ENCODE measurements around the gene KLHL7.
"Not testable (repeated sequence)": the region's sequence is repeated elsewhere in the genome, so short reads cannot be mapped to it uniquely, and the experiment has no call there.

Gene KLHL7

DNA sequence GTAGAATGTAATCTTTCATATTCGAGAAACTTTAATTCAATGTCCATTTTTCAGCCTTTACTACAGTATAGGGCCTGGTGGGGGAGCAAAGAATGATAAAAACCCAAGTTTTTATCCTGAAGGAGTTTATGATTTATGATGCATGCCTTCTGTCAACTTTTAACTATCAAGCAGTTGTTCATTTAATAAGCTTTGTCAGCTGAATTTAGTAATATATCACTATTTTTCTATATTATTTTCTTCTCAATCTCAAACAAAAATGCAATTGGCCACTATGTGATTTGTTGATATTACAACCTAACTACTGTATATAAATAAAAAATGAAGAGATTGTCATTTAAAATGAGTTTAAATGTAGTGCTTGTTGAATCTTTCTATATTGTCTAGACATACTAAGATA, 78.7 kb downstream of the KLHL7 start:
- no peak for DNase-seq

DNA sequence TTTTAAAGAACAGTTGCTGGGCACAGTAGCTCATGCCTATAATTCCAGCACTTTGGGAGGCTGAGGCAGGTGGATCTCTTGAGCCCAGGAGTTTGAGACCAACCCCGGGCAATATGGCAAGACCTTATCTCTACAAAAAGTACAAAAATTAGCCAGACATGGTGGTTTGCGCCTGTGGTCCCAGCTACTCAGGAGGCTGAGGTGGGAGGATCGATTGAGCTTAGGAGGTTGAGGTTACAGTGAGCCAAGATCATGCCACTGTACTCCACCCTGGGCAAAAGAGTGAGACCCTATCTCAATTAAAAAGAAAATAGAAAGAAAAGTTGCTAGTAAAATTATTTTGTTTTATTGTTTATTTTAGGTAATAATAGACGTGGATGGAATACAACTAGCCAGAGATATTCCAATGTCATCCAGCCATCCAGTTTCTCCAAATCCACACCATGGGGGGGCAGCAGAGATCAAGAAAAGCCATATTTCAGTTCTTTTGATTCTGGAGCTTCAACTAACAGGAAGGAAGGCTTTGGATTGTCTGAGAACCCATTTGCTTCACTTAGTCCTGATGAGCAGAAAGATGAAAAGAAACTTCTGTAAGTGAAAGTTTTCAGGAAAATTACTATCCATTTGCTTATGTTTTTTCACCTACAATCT, 79.2 kb downstream of the KLHL7 start:
- peak; percentile 33 for DNase-seq

DNA sequence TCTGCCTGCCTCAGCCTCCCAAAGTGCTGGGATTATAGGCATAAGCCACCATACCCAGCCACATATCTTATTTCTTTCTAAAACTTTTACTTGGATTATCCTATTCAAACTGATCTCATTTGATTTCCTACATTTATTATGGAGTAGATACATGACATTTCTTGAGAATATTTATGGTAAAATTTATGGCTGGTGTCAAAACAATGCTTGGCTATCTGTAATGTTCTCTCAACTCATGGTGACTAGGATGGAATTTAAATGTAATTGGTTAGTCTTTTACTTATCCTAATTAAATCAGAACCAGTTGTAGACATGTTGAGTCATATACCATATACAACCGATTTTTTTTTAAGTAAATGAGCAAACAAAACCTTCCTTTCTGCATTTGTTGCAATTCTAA, 80.4 kb downstream of the KLHL7 start:
- DNase-seq, result no peak

DNA sequence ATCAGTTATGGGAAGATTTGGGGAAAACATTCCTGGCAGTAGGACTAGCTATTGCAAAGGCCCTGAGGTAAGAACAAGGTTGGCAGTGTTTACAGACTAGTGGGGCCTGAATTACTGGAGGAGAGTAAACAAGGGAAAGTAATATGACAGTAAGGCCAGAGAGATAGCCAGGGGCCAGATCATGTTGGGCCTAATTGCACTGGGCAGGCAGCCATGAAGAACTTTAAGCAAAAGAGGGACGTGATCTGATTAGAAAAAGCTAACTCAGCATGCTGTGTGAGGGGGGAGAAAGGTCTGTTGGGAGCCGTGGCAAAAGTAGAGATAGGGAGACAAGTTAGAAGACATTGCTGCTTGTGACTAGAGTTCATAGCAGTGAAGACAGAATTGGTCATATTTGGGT, 85.4 kb downstream of the KLHL7 start:
- DNase-seq, result no peak

DNA sequence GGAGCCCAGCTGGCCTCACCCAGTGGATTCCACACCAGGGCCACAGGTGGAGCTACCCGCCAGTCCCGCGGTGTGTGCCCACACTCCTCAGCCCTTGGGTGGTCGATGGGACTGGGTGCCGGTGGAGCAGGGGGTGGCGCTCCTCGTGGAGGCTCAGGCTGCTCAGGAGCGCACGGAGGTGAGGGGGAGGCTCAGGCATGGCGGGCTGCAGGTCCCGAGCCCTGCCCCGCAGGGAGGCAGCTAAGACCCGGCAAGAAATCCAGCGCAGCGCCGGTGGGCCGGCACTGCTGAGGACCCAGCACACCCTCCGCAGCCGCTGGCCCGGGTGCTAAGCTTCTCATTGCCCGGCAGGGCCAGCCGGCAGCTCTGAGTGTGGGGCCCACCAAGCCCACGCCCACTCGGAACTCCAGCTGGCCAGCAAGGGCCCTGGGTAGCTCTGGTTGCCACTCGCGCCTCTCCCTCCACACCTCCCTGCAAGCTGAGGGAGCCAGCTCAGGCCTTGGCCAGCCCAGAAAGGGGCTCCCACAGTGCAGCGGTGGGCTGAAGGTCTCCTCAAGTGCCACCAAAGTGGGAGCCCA, 88.2 kb downstream of the KLHL7 start:
- not testable (repeated sequence) for DNase-seq

DNA sequence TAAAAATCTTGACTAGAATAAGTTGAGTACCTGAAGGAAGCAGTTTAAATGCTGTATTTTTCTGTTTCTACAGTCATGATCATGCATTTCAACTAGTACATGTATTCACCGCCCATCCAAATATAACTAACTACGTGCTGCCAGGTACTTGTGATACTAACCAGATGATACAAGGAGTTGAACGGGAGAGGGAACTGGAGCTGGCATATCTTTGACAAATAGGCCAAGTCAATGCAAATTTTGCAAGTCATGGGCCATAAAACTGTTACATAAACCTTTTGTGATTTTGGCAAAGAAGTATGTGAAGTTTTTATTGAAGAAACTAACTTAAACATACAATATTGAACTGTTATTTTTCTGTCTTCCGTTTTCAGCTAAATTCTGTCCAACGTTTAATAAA, 90.7 kb downstream of the KLHL7 start:
- no peak for DNase-seq

DNA sequence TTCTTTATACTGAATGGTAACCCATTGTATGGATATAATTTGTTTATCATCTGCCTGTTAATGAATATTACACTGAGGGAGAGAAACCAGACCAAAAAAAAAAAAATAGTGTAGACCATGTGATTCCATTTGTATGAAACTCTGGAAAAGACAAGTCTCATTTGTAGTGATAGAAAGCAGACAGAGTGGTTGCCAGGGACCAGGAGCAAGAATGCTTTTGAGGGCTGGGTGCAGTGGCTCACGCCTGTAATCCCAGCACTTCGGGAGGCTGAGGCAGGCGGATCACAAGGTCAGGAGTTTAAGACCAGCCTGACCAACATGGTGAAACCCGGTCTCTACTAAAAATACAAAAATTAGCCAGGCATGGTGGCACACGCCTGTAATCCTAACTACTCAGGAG, 92.2 kb downstream of the KLHL7 start:
- not testable (repeated sequence) for DNase-seq

DNA sequence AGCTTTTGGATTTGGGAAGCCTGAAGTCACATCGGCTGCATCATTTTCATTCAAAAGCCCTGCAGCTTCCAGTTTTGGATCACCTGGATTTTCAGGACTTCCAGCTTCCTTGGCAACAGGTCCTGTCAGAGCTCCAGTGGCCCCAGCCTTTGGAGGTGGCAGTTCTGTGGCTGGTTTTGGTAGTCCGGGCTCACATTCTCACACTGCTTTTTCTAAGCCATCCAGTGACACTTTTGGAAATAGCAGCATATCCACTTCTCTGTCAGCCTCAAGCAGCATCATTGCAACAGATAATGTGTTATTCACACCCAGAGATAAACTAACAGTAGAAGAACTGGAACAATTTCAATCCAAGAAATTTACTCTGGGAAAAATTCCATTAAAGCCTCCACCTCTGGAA, 94.7 kb downstream of the KLHL7 start:
- no peak for DNase-seq

DNA sequence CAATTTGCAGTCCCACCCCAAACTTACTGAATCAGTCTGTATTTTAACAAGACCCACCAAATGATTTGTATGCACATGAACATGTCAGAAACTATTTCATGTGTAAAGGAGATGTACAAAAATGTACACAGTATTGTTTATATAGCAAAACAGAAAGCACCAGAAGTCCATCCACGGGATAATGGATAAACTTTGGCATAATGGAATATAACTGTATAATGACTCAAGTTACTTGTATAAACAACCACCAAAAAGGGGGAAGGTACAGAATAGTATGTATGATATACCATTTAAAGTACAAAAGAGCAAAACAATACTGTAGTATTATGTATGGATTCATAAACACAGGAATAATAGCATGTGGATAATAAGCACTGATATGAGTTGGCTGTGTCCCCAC, 98.7 kb downstream of the KLHL7 start:
- DNase-seq, result no peak

DNA sequence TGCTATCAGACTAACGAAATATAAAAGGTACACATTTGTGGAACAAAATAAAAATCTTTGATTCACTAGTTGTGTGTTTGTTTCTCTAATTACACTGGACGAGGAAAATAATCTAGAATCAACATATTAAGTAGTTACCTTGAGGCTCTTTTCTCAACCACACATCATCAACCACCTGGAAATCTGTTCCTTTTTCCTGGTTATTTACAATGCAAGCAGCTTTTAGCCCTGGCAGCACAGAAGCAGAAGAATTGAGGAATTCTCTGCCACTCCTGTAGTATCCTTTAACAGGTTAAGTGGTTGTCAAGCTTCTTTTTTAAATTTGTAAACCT, 100.0 kb downstream of the KLHL7 start:
- no peak for DNase-seq

DNA sequence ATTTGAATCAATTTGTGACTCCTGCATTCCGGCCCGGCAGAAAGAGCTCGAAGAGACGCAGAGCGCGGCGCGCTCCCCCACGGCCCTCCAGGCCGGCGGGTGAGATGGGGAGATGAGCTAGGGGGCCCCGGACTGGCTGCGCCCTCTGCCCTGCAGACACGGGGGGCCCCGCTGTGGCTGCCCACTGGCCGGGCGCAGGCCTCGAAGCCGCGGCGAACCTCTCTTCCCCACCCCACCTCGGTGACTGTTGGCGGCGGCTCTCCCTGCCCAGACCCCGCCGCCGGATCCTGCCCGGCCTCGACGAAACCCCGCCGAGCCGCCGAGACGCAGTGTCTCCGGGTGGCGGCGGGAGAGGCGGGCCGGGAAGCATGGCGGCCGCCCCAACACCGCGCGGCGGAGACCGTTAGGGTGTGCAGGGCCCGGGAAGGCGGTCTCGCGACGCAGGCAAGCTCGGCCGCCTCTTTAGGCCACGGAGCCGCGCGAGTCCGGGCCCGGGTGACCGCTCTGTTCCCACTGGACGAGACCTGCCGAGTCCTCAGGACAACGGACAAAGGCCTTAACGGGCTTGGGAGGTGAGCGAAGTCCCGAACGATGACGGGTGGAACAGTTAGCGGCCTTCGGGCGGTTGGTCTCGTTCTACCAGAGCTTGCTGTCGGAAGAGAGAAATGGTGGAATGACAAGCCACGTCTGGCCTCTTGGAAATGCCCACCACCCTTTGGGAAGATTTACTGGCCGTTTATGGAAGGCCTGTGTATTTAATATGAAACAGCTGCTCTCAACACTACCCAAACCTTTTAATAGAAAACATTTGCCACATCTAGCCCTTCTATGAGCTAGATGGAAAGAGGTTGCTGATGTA, 100.6 kb downstream of the KLHL7 start:
- no peak for DNase-seq

DNA sequence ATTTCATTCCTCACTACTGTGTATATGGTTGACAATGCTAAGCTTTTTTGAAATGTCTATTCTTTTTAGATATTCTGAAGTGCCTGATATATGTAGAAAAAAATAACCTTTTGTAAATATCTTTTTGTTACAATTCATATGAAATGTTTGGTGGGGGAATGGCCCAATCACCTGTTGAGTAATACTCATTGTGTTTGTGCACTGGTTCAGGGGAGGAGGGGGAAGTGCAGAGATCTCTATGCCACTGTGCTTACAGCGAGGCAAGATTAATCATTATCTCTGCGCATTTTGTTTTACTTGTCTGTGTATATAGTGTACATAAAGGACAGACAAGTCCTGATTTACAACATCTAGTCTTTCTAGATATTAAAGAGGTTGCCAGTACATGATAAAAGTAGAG, 101.4 kb downstream of the KLHL7 start:
- DNase-seq, result no peak

DNA sequence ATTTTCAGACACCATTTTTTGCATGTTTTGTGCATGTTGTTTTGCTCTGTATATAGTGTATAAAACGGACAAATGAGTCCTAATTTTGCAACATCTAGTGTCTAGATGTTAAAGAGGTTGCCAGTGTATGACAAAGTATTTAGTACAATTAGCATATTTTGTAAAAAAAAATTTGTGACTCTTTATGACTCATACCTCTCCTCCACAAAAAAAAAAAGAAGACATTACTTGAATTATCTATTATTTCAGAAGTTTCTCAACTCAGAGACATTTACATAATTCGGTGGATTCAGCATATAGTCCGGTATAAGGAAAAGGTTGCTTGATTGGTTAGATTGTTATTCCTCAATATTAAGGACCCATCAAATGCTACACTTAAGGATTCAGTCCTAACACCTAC, 102.3 kb downstream of the KLHL7 start:
- no peak for DNase-seq

DNA sequence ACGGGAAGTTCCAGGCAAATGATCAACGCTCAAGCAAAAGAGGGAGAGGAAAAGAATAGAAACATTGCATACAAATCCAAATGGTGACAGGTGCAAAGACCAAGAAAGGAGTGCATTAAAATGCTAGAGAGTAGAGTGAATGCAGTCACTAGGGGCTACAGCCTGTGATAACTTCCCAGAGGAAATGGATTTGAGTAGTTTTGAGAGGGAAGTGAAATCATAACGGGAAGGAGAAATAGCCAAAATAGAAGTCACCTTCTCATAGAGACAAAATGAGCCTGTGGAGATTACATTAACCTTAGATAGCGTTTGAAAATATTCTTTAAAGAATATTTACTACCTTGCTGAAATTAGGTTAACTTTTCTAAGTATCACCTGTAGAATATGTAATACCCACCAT, 102.7 kb downstream of the KLHL7 start:
- no peak for DNase-seq

DNA sequence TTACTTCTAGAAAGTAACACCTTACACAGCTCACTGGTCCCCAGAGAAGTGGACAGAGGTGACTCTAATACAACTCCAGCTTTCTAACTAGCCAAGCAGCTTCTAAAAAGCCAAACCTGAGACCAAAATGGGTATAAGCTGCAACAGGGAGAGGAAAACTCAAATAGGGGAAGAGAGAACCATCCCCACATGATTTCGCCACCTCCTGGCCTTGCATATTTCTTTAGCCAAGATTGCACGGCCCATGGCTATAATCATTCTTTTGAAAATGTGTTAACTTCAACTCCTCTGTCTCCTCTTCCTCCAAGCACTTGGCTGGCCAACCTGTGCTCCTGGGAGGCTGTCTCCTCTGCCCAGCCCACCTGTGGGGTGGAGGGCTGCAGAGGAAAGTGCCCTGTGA, 104.9 kb downstream of the KLHL7 start:
- DNase-seq, result no peak

DNA sequence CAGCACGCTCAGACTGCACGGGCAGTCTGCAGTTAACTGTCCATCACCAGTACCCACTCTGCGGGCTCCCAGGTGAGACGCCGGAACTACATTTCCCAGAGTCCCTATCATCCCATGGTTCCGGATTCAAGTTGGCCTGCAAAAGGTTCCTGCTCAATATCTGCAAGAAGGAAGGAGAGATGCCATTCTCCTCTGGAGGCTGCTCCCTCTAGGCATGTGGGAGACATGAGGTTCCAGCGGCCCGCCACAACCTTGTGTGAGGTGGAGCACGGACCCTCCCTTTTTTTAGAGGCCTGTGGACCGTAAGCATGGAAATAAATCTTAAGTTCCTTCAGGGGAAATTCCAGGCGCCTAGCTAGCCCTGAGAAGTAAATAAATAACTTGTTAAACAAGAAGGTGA, 106.0 kb downstream of the KLHL7 start:
- no peak for DNase-seq

DNA sequence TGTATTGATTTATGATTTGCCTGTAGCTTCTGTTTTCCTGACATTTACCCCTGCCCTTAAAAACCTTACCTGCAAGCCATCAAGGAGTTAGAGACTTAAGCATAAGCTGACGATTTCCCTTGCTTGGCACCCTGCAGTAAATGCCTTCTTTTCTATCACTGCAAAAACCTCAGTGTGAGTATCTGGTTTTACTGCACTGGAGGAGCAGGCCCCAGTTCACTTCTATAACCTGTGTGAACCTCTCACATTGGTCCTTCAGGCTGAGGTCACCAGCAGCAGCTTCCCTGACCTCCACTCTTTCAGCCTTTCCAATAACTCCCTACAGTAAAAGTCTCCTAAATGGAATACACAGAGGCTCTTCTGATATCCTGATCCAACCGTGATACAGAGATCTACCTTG, 106.8 kb downstream of the KLHL7 start:
- DNase-seq, result no peak

DNA sequence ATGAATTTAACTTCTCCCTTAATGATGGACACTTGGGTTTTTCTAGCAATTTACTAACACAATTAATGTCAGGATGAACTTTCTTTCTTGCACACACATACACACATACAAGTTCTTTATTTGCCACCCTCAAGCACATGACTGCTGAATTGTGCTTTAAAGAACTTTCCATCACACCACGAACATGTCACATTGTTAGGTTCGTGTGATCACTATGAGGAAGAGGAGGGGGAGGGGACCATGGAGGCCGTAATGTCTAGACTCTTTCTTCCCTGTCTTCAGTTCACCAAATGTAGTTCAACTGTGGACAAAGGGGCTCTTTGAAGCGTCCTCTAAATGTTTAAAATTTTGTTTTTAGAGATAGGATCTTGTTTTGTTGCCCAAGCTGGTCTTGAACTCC, 107.3 kb downstream of the KLHL7 start:
- DNase-seq, result no peak

DNA sequence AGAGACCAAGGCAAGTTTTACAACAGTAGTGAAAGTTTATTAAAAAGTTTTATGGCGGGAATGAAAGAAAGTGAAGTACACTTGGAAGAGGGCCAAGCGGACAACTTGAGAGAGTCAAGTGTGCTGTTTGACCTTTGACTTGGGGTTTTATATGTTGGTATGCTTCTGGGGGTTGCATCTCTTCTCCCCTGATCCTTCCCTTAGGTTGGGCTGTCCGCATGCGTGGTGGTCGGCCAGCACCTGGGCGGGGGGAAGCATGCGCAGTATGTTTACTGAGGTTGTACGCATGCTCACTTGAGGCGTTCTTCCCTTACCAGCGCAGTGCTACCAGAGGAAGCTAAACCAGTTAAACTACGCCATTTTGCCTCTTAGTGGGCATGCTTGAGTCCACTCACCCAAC, 108.2 kb downstream of the KLHL7 start:
- no peak for DNase-seq

DNA sequence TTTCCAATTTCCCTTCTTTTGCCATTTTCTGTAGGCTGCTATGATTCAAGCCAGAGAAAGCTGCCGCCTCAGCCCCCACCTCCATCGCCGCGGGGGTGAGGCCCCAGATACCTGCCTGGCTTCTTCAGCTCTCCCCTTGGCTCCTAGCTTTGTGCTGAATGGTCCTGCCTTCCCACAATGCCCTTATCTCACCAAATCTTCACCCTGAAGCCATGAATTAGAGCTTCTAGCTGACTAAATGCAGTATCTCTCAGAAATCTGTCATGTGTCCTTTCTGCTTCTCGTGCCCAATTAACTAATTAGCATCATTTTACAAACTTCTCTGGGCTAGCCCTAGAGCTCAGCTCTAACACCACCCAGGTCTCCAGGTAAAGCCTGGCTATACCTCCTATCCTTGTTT, 108.8 kb downstream of the KLHL7 start:
- no peak for DNase-seq

DNA sequence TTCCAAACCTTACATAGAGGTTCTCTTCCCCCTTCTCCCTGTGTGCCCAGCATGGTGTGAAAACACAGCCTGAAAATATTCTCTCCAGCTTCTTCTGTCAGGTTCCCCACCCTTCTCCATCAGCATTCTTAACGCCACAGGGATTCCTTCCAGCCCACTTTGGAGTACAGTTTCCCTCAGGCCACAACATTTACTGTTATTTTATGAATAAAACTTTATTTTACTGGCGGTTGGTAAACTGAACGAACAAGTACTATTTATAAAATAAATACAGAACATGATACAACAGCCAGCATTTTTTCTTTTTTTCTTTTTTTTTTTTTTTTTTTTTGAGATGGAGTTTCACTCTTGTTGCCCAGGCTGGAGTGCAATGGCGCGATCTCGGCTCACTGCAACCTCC, 109.4 kb downstream of the KLHL7 start:
- DNase-seq, result no peak

DNA sequence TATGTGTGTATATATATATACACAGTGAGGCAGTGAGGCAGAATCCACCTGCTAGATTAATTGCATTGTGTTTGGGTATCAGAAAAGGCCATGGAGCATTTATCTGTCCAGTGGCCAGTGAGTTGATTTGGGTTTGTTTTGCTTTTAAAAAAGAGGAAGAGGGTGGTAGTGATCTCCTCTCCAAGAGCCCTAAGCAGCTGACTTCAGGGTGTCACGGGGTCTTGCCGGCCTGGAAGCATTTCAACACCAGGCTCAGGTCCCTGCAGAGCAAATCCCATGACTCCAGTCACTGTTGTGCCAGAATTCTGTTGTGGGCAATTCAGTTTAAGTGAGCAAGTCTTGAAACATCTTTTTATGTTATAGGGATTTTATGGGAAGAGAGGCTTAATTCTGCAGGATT, 110.4 kb downstream of the KLHL7 start:
- DNase-seq, result no peak

DNA sequence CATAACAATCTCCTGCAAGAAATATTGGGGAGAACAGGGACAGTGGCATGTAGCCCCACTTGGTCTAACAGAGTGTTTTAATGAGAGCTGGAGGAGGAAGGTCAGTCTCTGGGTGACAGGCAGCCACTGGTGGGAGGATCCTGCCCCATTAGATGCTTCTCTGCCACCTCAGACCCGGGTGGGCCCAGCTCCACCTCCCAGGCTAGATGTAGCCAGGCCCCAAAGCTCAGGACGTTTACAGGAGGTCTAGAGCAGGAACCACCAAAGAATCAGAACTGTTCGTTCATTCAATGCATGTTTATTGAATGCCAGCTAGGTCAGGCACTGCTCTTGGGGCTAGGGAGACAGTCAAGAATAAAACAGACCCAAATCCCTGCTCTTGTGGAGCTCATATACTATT, 112.6 kb downstream of the KLHL7 start:
- no peak for DNase-seq

DNA sequence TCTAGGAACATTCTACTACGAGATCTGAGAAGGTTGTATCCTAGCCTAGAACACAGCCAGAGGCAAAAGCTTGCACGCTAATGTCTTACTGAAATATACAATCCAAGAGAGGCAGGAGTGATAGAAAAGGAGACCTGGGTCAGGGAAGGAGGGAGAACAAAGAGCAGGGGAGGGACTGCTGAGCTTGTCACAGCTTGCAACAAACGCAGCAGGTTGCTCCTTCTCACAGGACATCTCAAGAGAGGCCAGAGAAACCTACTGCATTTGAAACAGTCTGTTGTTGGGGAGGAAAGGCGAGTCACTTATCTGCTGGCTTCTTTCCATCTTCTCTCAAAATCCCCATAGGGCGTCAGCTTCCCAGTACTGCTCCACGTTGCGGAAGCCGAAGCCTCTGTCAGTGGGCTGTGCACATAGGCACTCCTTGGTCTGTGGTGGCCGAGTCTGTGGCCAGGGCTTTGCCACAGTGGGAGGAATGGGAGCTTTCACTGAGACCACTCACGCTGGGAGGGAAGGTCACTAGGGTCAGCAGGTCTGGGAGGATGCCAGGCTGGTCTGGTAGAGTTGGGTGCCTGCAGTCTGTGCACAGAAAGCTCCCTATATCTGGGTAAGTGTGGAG, 115.2 kb downstream of the KLHL7 start:
- no peak for DNase-seq

All from NCI-H446 treated with DMSO at 0.1 percent for 48 hours (cell line).